HG03064 (cell line): Measurements from ENCODE around the gene NDFIP1.
"Not testable (repeated sequence)": the region's sequence is repeated elsewhere in the genome, so short reads cannot be mapped to it uniquely, and the experiment has no call there.

Source experiments
- ATAC-seq: cut with Tn5 transposase; IDR thresholded peaks from one replicate; pipeline ENCODE4 v1.9.1; 2021; ENCODE audit warnings: low read depth; ENCODE audit not compliant: unreplicated experiment

Gene NDFIP1

DNA sequence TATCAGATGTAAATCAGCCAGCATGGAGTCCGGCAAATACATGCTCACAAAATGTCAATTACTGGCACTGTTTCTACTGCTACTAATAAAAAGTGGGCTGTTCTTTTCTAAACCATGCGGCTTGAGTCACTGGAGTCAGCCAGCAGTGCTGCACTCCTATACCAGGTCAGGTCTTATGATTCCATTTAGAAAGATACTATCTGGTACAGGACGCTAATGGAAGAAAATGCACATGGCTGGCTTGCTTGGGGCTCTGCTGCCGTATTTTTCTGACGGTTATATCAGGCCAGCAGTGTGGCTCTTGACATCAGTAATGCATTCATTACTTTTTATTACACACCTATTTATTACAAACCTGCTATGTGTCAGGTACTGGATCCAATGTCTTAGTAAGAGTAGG is 74.3 kb downstream of the NDFIP1 start:
- ATAC-seq: no peak

DNA sequence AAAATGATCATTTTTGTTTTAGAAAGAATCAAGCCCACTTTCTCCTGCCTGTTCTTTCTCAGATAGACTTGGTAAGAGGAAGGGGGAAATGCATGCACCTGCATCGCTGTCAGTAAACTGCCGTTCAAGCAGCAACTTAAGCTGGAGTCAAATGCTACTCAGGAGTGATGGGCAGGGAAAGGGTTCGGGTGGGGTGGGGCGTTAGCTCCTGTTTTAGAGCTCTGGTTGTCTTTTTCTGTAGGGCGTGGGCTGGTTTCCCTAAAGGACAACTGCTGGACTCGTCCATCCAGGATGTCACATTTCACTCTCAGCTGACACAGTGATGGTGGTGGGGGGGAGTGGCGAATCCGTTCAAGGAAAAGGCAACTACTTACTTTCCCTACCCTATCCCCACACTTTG is 75.0 kb downstream of the NDFIP1 start:
- ATAC-seq: no peak

DNA sequence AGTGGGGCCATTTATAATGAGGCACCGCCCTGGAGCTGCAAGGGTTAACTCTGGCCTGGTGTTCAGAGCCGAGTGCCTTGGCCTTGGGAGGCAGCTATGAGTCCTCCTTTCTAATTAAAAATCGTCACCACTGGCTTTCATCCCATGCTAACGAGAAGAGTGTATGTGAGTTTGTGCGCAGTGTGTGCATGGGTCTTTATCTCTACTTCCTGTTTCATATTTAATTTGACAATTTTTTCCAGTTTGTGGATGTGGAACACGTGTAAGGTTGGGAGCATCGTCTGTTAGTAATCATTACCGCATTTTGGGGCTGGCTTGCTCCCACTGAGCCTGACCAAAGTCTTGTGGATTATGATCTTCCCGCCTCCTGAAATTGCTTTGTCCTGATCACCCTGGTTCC is 76.4 kb downstream of the NDFIP1 start:
- no peak for ATAC-seq

DNA sequence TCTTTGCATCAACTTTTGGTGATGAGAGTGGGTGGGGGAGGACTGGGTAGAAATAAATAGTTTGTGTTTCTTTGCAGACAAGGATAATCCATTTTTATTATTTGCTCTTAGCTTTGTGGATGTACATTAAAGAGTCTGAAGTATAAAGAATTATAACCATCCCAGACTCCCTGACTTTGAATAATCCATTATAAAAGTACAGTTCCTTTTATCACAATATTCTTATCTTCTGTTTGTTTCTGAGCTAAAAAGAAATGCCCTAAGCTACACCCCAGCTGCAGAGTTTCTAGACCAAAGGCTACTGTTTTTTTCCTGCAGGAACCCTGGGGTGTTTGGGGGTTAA is 77.9 kb downstream of the NDFIP1 start:
- no peak for ATAC-seq

DNA sequence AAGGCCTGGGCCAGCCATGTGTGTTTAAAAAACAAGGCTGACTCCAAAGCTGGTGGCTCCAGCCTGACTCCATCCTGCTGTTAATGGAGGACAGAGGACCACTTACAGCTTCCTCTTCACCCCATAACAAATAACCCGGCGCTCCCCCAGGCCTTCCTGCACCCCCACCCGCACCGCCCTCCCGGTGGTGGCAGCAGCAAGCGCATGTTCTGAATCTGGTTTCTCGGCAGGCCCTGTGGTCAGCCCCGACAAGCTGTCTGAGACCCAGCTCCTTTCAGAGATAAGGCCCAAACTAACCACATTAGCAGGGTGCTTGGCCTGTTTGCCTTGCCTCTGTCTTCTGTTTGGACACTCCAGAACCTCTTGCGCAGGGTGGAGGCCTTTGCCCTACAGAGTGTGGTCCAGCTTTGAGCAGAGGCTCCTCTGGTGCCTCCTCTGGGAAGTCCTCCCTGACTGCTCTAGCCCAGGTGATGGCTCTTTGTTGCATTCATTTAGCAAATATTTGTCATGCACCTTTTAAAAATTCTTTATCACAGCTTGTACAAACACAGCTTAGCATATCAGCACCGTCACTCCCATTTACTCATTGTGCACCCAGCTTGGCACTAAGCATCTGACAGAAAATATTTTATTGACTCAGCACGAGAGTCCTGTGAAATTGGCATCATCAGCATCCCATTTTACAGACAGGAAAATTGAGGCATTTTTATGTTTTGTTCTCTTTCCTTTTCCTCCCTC is 78.4 kb downstream of the NDFIP1 start:
- ATAC-seq: no peak

DNA sequence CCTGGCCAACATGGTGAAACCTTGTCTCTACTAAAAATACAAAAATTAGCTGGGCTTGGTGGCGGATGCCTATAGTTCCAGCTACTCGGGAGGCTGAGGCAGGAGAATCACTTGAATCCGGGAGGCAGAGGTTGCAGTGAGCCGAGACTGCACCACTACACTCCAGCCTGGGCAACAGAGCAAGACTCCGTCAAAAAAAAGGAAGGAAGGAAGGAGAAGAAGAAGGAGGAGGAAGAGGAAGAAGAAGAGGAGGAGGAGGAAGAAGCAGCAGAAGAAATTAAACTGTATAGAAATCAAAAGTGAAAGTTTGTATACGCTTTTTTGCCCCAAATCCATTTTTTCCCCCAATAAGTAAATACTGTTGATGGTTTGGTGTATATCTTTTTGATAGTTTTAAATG is 80.1 kb downstream of the NDFIP1 start:
- not testable (repeated sequence) for ATAC-seq

DNA sequence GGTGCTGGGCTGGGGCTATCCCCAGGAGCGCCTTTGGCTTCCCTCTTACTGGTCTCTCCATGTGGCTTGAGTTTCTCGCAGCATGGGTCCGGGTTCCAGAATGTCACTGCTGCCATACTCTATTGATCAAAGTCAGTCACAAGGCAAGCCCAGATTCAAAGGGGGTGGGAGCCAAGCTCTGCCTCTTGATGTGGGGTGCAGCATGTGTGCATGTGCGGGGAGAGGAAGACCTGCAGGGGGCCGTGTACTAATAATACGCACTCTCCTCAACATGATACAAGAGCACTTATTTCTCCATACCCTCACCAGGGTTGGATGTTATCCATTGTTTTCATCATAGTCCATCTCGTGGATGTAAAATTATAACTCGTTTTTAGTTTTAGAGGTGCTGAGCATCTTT is 81.2 kb downstream of the NDFIP1 start:
- ATAC-seq: no peak

DNA sequence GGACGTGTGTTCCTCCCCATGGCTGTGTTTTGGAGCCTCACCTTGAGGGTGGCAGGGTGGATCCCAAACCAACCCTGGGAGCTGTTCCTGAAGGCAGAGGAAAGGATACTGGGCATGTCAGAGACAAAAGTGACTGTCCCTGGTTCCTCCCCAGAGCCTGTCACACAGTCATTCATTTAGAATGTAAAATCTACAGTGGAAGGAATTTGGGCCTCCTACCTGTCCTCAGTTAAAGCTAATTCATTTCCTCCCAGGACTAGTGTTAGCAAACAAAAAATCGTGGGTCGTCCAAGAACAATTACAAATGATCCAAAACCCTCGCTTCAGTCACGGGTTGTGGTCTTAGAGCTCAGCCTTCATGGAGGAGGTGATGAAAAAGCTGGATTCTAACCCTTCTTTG is 83.2 kb downstream of the NDFIP1 start:
- ATAC-seq: no peak

DNA sequence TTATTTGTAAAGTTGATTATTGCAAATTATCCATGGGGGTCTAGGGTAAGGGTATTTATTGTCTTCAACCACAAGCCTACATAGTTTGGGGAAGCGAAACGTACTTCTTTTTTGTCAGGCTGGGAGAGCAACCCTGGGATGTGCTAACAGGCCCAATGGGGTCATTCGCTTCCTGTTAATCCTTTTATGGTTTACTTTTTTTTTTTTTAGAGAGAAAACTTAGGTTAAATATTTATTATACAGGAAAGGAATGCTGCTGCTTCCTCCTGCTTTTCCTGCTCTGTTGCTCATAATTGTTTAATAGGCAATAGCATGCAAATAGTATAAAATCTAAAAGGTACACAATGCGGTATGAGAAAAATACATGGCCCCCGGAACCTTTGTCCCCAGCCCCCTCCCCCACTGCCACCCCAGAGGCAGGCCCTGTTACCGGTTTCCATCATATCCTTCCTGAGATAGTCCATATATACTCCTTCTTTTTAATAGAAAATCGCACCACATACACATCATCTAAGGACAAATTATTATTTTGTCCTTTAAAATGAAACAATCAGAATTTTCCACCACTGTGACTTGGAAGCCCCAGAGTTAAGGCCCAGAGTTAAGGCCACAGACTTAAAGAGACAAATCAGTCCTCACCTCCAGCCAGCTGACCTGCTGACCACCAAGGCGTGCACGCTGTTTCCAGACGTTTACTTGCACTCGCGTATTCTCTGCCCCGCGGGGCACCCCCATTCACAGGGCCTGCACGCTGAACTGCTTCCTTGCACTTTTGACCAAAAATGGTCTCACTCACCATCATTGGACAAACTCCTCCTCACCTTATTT is 83.9 kb downstream of the NDFIP1 start:
- ATAC-seq: no peak

DNA sequence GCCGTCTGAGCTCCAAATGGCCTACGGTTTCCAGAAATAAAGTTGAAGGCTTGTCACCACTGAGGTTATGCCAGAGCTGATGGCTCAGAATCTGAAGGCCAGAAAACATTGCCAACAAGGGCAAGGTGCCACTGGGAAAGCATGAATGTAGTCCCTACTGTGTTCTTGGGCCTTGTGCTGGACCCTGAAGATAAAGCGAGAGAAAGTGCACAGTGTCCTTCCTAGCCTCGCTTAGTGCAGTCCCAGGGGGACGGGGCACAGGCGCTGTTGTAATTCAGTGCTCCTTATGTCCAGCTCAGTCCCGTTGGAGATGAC is 84.5 kb downstream of the NDFIP1 start:
- no peak for ATAC-seq

DNA sequence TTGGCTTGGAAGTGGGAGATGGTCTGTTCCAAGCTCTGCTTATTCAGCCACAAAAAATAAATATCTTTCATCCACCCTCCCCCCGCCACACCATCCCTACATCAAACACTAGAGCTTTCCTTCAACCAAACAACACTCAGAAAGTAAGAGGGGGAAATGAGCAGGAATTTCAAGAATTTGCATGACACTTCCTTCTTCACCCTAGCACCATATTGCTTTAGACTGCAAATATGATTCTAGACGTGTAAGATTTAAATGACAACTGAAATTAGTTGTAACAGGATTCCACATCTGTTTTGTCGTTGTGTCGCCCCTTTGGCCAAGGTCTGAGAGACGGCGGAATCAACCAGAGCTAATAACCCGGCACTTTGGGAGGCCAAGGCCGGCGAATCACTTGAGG is 88.5 kb downstream of the NDFIP1 start:
- ATAC-seq: no peak

DNA sequence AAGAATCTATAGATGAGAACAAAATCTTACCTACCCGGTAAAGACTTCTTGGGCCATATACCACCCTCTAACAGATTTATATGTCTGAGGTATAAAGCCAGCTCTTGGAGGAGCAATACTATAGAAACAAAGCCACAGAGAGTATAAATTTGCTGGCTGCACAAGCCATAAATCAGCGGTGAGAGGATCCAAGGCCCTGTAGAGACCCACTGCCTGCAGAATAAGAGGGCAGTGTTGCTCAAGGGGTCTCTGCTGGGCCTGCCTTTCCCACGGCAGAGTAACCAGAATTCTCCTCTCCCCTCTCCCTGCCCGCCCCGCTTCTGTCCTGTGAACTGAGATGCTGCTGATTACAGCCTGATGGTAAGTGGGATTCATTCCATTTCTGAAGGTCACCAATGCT is 89.2 kb downstream of the NDFIP1 start:
- ATAC-seq: no peak

DNA sequence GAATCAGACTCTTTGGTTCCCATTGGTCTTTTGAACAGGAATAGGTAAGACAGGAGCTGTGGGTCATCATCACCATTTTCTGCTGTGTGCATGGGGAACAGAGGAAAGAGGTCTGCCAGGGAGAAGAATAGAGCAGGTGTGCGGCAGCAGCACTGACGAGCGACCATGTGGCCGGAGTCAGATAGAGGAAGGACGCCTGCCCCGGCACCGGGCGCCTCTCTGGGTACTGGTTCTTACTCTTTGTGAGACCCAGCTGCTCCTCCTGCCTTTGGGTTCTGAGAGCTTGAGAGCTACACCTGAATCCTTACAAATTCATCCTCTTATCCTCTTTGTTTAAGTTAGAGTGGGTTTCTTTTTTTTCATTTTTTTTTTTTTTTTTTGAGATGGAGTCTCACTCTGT is 90.8 kb downstream of the NDFIP1 start:
- ATAC-seq: no peak

DNA sequence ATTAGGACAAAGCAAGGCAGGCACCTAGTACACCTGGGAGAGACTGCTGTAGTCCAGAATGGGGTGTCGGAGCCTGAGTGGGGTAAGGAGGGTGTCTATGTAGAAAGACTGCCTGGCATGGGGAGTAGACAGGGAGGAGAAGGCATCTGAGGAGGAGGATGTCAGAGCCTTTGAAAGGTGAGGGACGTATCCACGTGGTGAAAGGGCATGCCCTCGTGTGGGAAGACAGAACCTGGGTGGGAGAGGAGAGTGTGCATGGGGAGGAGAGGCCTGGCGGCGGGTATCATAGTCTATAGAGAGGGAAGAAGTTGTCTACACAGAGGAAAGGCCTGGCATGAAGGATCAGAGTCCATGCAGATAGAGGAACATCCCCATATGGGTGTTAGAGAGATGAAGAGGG is 91.8 kb downstream of the NDFIP1 start:
- no peak for ATAC-seq

DNA sequence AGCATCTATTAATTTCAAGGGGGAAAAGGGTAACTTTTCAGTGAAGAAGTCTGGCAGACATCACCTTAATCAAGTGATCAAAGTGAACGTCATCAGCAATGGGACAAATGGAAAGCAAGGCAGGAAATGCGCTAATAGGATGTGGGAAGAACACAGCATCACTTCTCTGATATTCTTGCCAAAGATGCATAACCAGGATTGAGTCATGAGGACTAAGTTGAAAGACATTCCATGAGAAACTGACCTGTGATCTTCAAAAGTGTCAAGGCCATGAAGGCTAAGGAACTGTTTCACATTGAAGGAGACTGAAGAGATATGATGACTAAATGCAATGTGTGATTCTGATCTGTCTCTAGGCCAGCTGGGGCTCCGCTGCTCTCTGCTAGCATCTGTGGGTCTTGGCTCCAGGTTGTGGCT is 92.9 kb downstream of the NDFIP1 start:
- no peak for ATAC-seq

DNA sequence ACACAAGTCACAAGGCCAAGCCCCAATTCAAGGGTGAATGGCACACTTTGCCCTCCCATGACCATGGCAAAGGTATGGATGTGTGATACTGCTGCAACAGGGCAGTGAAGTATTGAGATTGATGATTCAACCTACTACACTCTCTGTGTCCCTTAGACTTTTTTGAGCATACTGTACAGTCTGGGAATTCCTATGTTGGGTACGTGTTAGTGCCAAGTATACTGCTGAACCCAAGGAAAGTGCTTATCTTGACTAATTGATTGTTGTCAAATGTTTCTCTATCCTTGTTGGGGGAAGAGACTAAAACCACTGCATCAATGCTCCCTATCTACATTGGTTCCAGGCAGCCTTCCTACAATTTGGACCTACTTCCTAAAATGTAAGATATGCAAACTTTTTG is 93.7 kb downstream of the NDFIP1 start:
- no peak for ATAC-seq
